DMS 273 treated with DMSO at 0.1 percent for 48 hours (cell line): ENCODE results near the gene C1S.
"Not testable (repeated sequence)": the region's sequence is repeated elsewhere in the genome, so short reads cannot be mapped to it uniquely, and the experiment has no call there.

Experiments
- DNase-seq: peaks from one replicate; lab custom pipeline; 2025; lab: John Stamatoyannopoulos, UW

The C1S gene

GRCh38 chr12:7102582-7102981 is 42.1 kb downstream of the C1S start:
- no peak for DNase-seq

- DNase-seq: no peak
These were observed 43.5 kb downstream of the C1S start for GRCh38 chr12:7103837-7104584.

DNA sequence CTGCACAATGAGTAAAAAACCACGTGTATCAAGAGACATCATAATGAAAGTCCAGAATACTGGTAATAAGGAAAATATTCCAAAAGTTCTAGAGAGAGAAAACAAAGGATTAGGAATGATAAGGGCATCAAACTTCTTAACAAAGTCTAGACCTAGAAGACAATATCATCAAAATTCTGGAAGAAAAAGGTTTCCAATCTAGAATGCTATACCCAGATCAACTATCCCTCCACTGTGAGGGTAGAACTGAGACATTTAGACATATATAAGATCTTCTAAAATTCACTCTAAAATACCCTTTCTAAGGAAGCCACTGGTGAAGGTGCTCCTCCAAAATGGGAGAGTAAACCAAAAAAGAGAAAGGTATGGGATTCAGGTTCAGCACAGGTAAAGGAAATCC is 45.6 kb downstream of the C1S start:
- DNase-seq: no peak

DNA sequence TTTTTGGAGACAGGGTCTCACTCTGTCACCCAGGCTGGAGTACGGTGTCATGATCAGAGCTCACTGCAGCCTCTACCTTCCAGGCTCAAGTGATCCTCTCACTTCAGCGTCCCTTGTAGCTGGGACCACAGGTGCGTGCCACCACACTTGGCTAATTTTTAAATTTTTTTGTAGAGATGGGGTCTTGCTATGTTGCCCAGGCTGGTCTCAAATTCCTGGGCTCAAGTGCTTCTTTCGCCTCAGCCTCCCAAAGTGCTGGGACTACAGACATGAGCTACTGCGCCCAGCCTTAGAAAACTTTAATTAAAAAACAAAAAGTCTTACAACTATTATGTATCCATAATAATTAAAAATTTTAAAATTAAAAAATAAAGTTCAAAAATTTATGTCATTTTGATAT is 46.7 kb downstream of the C1S start:
- DNase-seq: not testable (repeated sequence)

DNA sequence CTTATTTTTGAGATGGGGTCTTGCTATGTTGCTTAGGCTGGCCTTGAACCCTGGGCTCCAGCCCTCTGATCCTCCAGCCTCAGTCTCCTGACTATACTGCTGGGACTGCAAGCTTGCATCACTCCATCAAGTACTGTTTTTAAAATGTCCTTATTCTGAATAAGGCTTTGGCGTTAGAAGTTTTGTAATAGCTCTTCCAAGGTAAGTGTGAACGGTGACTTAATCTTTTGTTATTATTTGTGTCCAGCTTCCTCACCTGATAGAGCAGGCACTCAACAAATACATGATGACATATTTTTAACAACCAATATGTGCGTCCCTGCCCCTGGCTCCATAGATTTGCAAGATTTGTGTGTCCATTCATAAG is 47.1 kb downstream of the C1S start:
- no peak for DNase-seq

DNA sequence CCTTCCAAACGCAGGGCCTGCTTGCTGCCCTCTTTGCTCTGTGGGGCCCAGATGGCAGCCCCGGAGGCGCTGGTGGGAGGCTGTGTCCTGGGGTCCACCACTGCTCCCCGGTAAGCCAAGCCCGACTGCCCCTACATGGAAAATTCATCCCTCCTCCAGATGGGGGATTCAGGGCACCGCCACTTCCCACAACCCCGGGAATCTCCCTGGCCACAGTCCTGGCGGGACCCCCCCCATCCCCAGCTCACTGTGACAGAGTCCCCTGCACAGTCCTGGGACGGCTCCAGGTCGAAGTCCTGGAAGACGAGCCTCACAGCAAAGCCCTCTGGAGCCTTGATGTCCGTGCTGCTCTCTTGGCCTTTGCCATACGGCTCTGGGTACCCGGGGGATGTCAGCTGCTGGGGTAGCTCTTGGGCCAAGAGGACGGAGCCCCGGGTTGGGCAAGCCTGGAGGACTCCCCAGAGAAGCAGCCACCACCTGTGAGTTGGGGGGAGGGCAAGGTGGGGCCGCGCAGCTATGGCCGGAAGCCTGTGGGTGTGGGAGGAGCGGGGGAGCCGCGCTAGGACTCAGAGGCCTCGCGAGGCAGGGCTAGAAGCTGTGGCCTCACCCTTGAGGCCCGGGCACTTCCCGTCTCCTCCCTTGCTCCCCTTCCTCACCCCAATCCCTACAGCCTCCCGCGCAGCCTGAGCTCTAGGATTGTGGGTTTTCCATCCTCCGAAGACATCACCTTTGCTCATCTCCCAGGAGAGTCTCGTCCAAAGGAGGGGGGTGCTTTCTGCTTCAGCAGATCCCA is 47.7 kb downstream of the C1S start:
- no peak for DNase-seq

DNA sequence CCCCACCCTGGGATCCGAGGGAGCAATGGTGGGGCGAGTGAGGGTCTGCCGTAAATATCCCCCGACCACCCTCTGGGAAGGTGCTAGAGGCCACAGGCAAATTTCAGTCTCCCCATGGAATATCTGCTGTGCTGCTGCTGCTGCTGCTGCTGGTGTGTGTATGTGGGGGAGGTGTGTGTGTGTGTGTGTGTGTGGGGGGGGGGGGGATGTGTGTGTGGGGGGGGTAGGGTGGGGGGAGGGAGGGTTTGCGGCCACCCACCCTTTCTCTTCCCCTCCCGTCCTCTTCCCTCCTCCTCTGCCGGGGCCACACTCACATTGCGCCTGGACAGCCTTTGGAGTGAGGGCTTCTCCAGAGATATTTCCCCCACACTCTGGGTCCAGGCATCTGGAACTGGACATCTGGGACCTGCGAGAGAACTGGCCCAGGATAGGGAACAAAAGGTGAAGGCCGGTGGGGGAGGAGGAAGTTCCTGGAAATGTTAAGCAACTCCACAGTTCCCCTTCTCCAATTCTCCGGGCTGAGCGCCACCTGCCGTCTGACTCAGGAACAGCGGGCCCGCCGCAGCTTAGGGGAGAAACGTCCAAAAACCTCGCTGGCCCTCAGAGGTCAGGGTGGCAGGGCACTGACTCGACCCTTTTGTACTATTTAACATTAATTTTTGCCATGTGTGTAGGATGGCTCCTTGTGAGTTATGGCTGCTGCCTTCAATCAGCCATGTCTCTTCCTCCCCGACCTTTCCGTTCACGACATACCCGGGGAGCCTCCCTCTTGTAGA is 48.5 kb downstream of the C1S start, which contains the start of gene C1RL:
Gene C1RL (minus strand): TSS at position 419 of the 776 bp plus-strand sequence. CDS start 34 bp downstream, at position 385.
- no peak for DNase-seq

- DNase-seq: no peak
These were observed 49.0 kb downstream of the C1S start for GRCh38 chr12:7109572-7109920.

GRCh38 chr12:7110661-7111060 is 50.1 kb downstream of the C1S start:
- DNase-seq: no peak

- no peak for DNase-seq
These were observed 51.5 kb downstream of the C1S start for GRCh38 chr12:7112041-7112440.

DNA sequence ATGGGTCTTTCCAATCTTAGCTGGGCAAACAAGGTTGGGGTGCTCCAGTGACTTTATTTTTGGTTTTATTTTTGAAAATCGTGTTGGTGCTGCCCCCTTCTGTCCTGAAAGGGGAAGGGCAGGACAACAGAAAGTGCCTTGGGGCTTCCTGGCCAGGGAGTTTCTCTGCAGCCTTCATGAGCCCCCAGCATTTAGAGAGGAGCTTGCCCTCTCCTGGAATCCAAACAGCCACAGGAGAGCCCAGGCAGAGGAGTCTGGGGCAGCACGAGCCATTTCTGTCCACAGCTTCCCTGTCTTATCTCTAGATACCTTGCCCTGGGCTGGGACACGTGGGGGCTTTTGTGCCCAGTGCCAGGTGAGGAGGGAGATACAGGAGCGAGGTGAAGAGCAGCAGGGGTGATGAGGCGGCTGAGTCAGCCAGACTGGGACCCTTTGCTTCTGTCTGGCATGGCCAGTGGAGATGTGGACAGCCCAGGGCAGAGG is 52.9 kb downstream of the C1S start:
- no peak for DNase-seq

GRCh38 chr12:7114008-7114407 is 53.5 kb downstream of the C1S start:
- DNase-seq: no peak

DNA sequence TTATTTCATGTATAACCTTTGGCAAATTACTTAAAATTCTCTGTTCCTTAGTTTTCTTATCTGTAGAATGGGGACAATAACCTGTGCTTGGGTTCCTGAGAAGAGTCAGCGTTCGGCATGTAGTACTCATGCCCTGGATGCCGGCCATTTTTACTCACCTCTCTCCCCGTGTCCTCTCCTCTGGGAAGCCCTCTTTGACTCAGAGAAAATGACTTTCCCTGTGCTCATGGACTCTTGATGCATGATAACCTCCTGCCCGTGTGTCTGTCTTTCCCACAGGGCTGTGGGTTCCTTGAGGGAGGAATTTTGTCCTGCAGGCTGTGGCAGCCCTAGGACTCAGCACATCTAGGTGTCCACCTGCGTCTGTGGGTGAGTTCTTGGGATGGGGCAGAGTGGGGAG is 54.3 kb downstream of the C1S start:
- no peak for DNase-seq

GRCh38 chr12:7116196-7116595 is 55.7 kb downstream of the C1S start:
- DNase-seq: no peak

DNA sequence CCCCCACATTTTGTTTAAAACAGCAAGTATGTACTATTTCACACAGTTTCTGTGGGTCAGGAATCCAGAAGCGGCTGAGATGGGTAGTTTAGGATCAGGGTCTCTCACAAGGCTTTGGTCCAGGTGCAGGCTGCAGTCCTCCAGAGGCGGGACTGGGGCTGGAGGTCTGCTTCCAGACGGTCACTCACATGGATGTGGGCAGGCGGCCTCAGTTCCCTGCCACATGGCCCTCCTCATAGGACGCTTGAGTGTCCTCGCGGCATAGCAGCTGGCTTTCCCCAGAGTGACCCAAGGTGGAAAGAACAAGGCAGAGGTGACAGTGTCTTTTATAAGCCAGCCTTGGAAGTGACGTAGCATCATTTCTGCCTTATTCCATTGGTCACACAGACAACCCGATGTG is 56.4 kb downstream of the C1S start:
- DNase-seq: no peak

- no peak for DNase-seq
These were observed 57.2 kb downstream of the C1S start for GRCh38 chr12:7117670-7118069.

DNA sequence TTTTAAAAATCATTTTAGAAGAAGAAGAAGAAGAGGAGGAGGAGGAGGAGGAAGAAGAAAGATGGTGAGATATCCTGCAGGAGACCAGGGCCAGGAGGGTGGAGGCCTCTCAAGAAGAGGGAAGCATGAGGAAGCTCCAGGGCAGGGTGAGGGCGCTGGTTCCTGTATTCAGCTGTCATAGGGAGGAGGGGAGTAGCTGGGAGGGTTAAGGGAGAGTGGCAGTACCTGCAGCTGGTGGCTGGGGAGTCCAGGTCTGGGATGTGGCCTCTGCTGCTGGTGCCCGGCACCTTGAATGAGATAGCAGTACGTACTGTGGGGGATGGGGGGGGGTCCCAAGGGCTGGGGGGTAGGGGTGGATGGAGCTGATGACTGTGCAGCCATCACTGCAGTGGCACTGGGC is 58.4 kb downstream of the C1S start:
- DNase-seq: no peak

DNA sequence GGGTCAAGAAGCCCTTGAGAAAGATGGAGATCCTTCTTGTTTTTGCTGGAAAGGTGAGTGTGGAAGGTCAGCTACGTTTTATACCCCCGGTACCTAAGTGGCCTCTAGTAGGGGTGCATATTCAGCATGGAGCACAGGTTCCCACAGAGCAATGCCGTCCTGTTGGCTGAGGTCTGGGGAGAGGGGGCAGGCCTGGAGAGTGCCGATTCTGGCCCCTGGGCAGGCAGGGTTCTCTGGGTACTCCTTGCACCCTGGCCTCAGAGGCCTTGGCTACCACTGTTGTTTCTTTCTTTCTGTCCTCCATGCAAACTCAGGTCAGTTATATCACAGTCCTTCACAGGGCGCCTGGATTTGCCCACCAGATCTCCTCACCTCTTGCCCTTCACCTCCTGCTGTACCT is 59.6 kb downstream of the C1S start:
- no peak for DNase-seq
